Measurements from ENCODE around the gene LRRIQ1. TPM values are rescaled to one million over a fixed set of nuclear protein-coding genes. Genes with fewer than 3 reads are reported as not detected.
A peak's percentile ranks its signal among the peaks of the same experiment; 100 is the strongest.

Gene LRRIQ1, protein sequence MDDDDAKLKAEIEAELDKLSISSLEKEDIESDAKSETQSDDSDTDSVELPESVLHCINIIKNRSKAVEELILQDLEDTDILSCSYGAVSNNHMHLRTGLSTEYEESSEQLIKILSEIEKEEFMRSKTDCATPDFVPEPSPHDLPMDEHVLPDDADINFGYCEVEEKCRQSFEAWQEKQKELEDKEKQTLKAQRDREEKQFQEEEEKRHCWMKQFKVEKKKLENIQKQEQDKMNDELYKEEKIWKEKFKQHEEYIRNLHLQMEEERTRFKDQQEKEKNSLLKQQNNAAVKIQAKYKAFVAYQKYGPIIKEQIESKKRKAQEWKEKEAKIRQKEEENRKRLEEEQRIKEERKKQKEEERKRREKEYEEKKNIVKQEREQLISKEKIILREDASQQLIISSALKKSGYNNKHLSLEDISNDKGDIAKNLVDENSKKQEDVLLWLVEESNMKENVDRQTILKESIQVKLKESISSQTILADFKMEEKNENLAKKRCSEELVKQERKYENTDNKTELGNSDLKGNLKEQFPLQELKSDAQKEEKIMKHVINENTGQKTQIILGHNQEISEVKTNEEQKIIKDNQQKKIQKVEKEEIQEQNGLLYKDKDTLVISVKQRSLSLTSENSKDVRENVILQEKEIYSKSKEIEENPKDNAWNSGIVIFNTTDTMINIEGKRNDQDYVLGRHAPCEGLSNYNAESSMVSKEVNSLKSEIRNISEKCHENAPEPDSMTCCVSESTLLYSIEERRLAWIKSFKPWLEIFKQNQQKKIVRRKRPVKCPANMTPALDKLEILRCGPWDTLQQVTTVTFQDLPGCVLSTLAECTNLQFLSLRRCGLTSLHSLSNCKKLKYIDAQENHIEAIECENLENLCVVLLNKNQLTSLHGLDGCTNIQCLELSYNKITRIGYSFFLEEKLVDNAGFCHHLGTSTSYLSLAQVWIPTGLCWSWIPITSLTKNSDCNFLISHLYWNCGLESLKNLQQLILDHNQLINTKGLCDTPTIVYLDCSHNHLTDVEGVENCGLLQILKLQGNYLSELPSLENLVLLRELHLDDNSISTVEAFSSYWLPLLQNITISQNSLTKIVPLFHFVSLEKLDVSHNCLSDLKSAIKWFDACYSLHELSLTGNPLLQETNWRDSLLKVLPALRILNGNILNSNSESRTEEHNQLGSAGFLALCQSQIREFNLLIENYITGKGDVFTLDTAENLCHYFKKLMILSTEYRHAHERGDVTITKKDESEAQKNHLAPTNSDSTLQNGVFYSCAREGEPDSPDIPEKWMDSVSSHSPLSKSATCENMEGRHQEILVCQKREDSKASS (N-terminal part only)
- under 1 TPM; 0.19 to 0.99 TPM for total RNA-seq
- not detected for polyA plus RNA-seq
- long read RNA-seq, donor 1: 0 reads
- long read RNA-seq, donor 2: 0 reads

DNA sequence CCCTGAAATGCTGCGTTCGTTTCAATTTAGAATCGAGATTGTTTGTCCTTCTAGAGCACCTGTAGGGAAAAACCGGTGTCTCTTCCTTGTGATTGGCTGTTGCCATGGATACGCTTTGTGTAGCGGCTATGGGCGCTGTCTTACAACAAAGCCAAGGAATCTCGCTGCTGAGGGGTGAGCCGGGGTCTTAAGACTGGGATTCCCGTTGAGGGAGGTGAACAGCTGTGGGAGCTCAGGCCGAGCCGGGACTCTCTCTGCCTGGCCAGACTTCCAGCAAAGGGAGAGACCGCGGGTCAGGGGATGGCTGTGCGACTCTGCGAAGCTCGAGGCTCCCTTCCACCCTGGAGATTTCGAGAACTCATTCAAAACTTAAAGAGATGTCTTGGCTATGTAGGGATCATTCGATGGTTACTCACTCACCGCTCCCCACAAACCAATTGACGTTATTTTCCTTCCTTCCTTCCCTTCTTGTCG lies at the start of gene LRRIQ1, which contains the start of gene TSPAN19:
Gene LRRIQ1 (plus strand): TSS at position 118 of the 474 bp plus-strand sequence. CDS start 1,826 bp downstream, outside the sequence.
Gene TSPAN19 (minus strand): TSS at position 44 of the 474 bp plus-strand sequence. CDS start 6,331 bp downstream, outside the sequence.
- H3K4me1 ChIP-seq (ENCODE audit: control insufficient read depth in 1 of 2, insufficient read depth in 2 of 2, low read length in 2 of 2): no peaks in the 10 kb centered on the region
- no peaks in the 10 kb centered on the region for H3K9me3 ChIP-seq (ENCODE audit: control insufficient read depth, low read length)
- ATAC-seq (ENCODE audit: low FRiP score) (peak; percentile 29), DNase-seq (peak; percentile 47 to 68)
- WGBS, 2 donors: 5% methylated on average over 22 of the region's 22 CpGs
- H3K27me3 ChIP-seq (ENCODE audit: control insufficient read depth in 1 of 2, insufficient read depth in 2 of 2, low read length in 1 of 2): peaks cover 0 to 2% of the 10 kb centered on the region in 2 donors
- H3K36me3 ChIP-seq (ENCODE audit: control insufficient read depth in 1 of 2, insufficient read depth in 2 of 2, low read length in 1 of 2): no peaks in the 10 kb centered on the region
- no peak within 1 kb of the TSS for H3K27ac ChIP-seq (ENCODE audit: low read depth in 1 of 2, low read length in 2 of 2)
- peak within 1 kb of the TSS in 1 of 2 donors; percentile 6 for H3K4me3 ChIP-seq (ENCODE audit: low read length in 2 of 2)
- intact Hi-C loops (cut with DNase I): no loop called here

DNA sequence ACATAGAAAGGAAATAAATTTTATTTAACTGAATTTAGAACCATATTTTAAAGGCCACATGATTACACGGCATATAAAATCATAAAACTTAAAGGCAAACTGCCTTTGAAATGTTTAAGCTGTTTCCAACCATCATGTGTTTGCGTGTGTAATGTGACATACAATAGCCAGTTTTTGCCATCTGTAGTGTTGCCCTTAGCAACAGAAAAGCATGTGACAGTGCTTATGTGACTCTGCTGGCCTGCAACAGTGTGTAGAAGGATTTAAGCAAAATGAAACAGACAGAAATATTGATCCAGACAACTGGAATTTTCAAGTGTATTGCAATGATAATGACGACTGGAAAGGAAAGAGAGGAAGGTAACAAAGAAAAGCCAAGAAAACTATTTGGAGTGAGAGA lies 49.6 kb upstream of the LRRIQ1 start:
- H3K4me1 ChIP-seq (ENCODE audit: control insufficient read depth in 1 of 2, insufficient read depth in 2 of 2, low read length in 2 of 2): no peaks in the 10 kb centered on the region
- no peaks in the 10 kb centered on the region for H3K9me3 ChIP-seq (ENCODE audit: control insufficient read depth, low read length)
- no peaks in the 10 kb centered on the region for H3K36me3 ChIP-seq (ENCODE audit: control insufficient read depth in 1 of 2, insufficient read depth in 2 of 2, low read length in 1 of 2)
- ATAC-seq (ENCODE audit: low FRiP score) (no peak), DNase-seq (no peak)
- no peak overlapping the region for H3K27ac ChIP-seq (ENCODE audit: low read depth in 1 of 2, low read length in 2 of 2)
- intact Hi-C loops (cut with DNase I): no loop called here
- no peak overlapping the region for H3K4me3 ChIP-seq (ENCODE audit: low read length in 2 of 2)
- no peaks in the 10 kb centered on the region for H3K27me3 ChIP-seq (ENCODE audit: control insufficient read depth in 1 of 2, insufficient read depth in 2 of 2, low read length in 1 of 2)
- 56 to 61% methylated on average over 3 of the region's 3 CpGs for WGBS, 2 donors

DNA sequence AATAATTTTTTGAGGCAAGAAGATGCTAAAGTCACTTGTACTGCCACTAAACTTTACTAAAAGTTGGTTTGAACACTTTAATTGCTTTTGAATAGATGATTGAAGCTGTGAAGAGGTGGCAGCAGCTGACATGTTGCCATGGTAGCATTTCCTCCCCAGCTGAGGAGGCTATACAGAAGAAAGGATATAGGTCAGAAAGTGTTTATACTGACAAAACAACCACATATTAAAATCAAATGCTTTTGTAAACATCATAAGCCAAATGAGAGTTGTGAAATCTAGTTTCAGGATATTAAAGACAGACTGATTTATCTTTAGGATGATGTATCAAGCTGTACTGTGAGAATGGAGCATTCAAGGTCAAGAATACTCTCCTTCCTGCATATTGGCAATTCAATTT lies 41.7 kb upstream of the LRRIQ1 start:
- Histone ChIP-seq H3K36me3 (ENCODE audit: control insufficient read depth in 1 of 2, insufficient read depth in 2 of 2, low read length in 1 of 2) (no peaks in the 10 kb centered on the region), H3K27ac (ENCODE audit: low read depth in 1 of 2, low read length in 2 of 2) (no peak overlapping the region), H3K4me3 (ENCODE audit: low read length in 2 of 2) (no peak overlapping the region), H3K27me3 (ENCODE audit: control insufficient read depth in 1 of 2, insufficient read depth in 2 of 2, low read length in 1 of 2) (no peaks in the 10 kb centered on the region), H3K9me3 (ENCODE audit: control insufficient read depth, low read length) (no peaks in the 10 kb centered on the region), H3K4me1 (ENCODE audit: control insufficient read depth in 1 of 2, insufficient read depth in 2 of 2, low read length in 2 of 2) (no peaks in the 10 kb centered on the region)
- ATAC-seq (ENCODE audit: low FRiP score): no peak
- DNase-seq: no peak
- intact Hi-C loops (cut with DNase I): no loop called here

DNA sequence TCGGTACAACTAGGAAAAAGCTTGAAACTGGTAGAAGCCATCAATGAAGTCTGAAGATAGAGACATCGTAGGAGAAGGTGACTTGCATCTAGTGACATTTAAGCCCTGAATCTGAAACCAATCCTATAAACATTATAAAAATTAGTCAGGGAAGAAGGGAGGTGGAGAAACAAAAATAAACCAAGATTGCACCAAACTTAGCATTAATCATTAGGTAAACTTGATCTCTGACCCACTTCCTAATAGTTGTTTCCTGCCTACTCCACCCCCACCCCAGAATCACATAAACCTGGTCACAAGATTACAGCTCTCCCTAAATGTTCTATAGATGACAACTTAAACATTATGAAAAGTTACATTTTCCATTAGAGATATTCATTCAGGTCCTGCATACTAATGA lies 40.5 kb upstream of the LRRIQ1 start:
- intact Hi-C loops (cut with DNase I): no loop called here
- Histone ChIP-seq H3K36me3 (ENCODE audit: control insufficient read depth in 1 of 2, insufficient read depth in 2 of 2, low read length in 1 of 2) (no peaks in the 10 kb centered on the region), H3K9me3 (ENCODE audit: control insufficient read depth, low read length) (no peaks in the 10 kb centered on the region), H3K27ac (ENCODE audit: low read depth in 1 of 2, low read length in 2 of 2) (no peak overlapping the region), H3K4me3 (ENCODE audit: low read length in 2 of 2) (no peak overlapping the region), H3K4me1 (ENCODE audit: control insufficient read depth in 1 of 2, insufficient read depth in 2 of 2, low read length in 2 of 2) (no peaks in the 10 kb centered on the region), H3K27me3 (ENCODE audit: control insufficient read depth in 1 of 2, insufficient read depth in 2 of 2, low read length in 1 of 2) (no peaks in the 10 kb centered on the region)
- WGBS, 2 donors: 61 to 81% methylated on average over 2 of the region's 2 CpGs
- DNase-seq (no peak), ATAC-seq (ENCODE audit: low FRiP score) (no peak)

DNA sequence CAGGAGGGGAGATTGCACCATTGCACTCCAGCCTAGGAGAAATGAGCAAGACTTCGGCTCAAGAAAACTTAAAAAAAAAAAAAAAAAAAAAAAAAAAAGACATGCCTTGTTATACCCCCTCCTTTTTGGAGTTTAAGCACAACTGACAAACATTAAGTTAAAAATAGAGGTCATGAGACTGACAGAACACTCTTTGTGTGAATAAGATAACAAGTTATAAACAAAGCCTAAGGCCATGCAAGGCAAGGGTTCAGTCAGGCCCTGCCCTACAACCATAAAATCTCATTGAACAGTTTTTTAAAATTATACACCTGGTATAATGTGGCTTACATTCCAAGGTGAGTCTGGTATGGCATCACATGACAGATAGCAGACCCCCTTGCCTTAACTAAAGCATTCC lies 39.4 kb upstream of the LRRIQ1 start:
- no peak for ATAC-seq (ENCODE audit: low FRiP score)
- 82 to 92% methylated on average over 1 of the region's 1 CpG for WGBS, 2 donors
- H3K4me1 ChIP-seq (ENCODE audit: control insufficient read depth in 1 of 2, insufficient read depth in 2 of 2, low read length in 2 of 2): no peaks in the 10 kb centered on the region
- no peaks in the 10 kb centered on the region for H3K36me3 ChIP-seq (ENCODE audit: control insufficient read depth in 1 of 2, insufficient read depth in 2 of 2, low read length in 1 of 2)
- no peaks in the 10 kb centered on the region for H3K27me3 ChIP-seq (ENCODE audit: control insufficient read depth in 1 of 2, insufficient read depth in 2 of 2, low read length in 1 of 2)
- DNase-seq: no peak
- no peaks in the 10 kb centered on the region for H3K9me3 ChIP-seq (ENCODE audit: control insufficient read depth, low read length)
- H3K27ac ChIP-seq (ENCODE audit: low read depth in 1 of 2, low read length in 2 of 2): no peak overlapping the region
- intact Hi-C loops (cut with DNase I): no loop called here
- H3K4me3 ChIP-seq (ENCODE audit: low read length in 2 of 2): no peak overlapping the region

DNA sequence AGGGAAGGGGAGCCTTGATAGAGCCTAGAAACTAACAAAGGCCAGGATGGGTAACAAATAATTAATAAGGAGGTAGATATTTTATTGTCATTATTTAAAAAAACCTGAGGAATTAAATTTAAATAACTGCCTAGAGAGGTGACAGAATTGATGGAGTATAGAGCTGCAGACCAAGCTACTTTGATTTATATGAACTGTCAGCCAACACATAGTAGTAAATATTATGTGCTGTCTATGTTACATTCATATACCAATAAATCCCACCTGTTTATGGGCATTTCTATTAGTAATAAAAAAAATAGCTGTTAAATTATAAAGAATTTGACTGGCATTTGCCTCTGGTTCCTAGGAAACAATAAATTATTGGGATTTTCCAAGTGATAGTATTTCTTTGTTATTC lies 37.8 kb upstream of the LRRIQ1 start:
- intact Hi-C loops (cut with DNase I): no loop called here
- Histone ChIP-seq H3K4me1 (ENCODE audit: control insufficient read depth in 1 of 2, insufficient read depth in 2 of 2, low read length in 2 of 2) (no peaks in the 10 kb centered on the region), H3K27me3 (ENCODE audit: control insufficient read depth in 1 of 2, insufficient read depth in 2 of 2, low read length in 1 of 2) (no peaks in the 10 kb centered on the region), H3K36me3 (ENCODE audit: control insufficient read depth in 1 of 2, insufficient read depth in 2 of 2, low read length in 1 of 2) (no peaks in the 10 kb centered on the region), H3K27ac (ENCODE audit: low read depth in 1 of 2, low read length in 2 of 2) (no peak overlapping the region), H3K4me3 (ENCODE audit: low read length in 2 of 2) (no peak overlapping the region), H3K9me3 (ENCODE audit: control insufficient read depth, low read length) (no peaks in the 10 kb centered on the region)
- ATAC-seq (ENCODE audit: low FRiP score) (no peak), DNase-seq (no peak)

DNA sequence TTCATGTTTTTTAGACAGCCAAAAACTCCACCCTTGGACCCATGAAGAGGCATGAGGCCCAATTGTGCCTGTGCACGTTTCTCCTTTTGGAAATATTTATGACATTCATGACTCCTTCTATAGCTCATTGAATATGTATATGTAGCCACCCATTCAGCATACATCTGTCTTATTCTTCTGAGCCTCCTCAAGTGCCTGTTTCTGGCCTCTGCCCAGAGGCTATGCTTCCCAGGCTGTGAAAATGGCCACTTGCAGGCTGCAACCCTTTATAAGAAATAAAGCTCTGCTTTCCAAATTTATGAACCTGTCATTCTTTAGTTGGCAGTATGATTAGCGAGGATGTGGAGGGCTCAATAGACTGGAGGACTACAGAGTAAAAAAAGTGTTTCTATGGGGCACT lies 35.4 kb upstream of the LRRIQ1 start:
- DNase-seq (no peak), ATAC-seq (ENCODE audit: low FRiP score) (no peak)
- Histone ChIP-seq H3K27ac (ENCODE audit: low read depth in 1 of 2, low read length in 2 of 2) (no peak overlapping the region), H3K36me3 (ENCODE audit: control insufficient read depth in 1 of 2, insufficient read depth in 2 of 2, low read length in 1 of 2) (no peaks in the 10 kb centered on the region), H3K27me3 (ENCODE audit: control insufficient read depth in 1 of 2, insufficient read depth in 2 of 2, low read length in 1 of 2) (no peaks in the 10 kb centered on the region), H3K4me1 (ENCODE audit: control insufficient read depth in 1 of 2, insufficient read depth in 2 of 2, low read length in 2 of 2) (no peaks in the 10 kb centered on the region), H3K9me3 (ENCODE audit: control insufficient read depth, low read length) (no peaks in the 10 kb centered on the region), H3K4me3 (ENCODE audit: low read length in 2 of 2) (no peak overlapping the region)
- WGBS, 2 donors: 61 to 69% methylated on average over 2 of the region's 2 CpGs
- intact Hi-C loops (cut with DNase I): no loop called here

DNA sequence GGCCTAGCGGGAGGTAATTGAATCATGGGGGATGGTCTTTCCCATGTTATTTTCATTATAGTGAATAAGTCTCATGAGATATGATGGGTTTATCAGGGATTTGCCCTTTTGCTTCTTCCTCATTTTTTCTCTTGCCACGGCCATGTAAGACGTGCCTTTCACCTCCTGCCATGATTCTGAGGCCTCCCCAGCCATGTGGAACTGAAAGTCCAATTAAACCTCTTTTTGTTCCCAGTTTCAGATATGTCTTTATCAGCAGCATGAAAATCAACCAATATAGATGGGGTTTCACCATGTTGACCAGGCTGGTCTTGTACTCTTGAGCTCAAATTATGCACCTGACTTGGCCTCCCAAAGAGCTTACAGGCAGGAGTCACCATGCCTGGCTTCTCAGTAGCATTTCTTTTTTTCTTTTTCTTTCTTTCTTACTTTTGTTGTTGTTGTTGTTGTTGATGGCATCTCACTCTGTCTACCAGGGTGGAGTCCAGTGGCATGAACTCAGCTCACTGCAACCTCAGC lies 33.3 kb upstream of the LRRIQ1 start:
- WGBS, 2 donors: 74 to 77% methylated on average over 3 of the region's 3 CpGs
- intact Hi-C loops (cut with DNase I): no loop called here
- H3K4me3 ChIP-seq (ENCODE audit: low read length in 2 of 2): no peak overlapping the region
- H3K36me3 ChIP-seq (ENCODE audit: control insufficient read depth in 1 of 2, insufficient read depth in 2 of 2, low read length in 1 of 2): no peaks in the 10 kb centered on the region
- no peaks in the 10 kb centered on the region for H3K27me3 ChIP-seq (ENCODE audit: control insufficient read depth in 1 of 2, insufficient read depth in 2 of 2, low read length in 1 of 2)
- H3K9me3 ChIP-seq (ENCODE audit: control insufficient read depth, low read length): no peaks in the 10 kb centered on the region
- no peaks in the 10 kb centered on the region for H3K4me1 ChIP-seq (ENCODE audit: control insufficient read depth in 1 of 2, insufficient read depth in 2 of 2, low read length in 2 of 2)
- H3K27ac ChIP-seq (ENCODE audit: low read depth in 1 of 2, low read length in 2 of 2): no peak overlapping the region
- no peak for ATAC-seq (ENCODE audit: low FRiP score)
- DNase-seq: no peak
